ENCODE measurements around the gene ZDHHC7. TPM values are rescaled to one million over a fixed set of nuclear protein-coding genes. Genes with fewer than 3 reads are reported as not detected.

Gene ZDHHC7
- total and polyA plus RNA-seq, 2 of the 8 experiments (the other 6 are each of a cell fraction or from before 2014, with no cell fraction given), result 40.5 to 56.3 TPM

DNA sequence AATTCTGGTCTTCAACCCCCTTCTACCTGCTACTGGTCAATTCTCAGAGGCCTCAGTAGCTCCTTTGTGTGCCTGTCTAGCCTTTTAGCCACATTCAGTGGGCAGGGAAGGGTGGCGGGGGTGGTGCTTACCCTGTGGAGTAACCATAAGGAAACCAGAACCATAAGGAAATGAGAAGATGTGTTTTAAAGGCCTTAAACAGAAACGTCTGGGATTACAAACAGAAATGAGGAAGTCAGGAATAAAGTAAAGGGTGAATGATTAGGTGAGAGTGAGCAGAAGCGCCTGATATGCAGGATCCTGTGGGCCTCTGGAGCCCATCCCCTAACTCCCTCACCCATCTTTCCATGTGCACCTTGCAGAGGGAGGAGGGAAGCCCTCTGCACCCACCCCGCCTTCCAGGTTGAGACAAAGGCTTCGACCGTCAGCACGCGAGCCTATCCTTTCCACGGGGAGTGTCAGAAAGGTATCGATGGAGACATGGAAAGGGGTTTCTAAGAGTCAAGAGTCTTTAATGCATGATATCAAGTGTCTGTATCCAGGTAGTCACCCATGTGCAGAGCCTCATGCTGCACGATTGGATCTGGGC, 36.6 kb upstream of the ZDHHC7 start (continued):
- TF ChIP-seq, protein P1, sequence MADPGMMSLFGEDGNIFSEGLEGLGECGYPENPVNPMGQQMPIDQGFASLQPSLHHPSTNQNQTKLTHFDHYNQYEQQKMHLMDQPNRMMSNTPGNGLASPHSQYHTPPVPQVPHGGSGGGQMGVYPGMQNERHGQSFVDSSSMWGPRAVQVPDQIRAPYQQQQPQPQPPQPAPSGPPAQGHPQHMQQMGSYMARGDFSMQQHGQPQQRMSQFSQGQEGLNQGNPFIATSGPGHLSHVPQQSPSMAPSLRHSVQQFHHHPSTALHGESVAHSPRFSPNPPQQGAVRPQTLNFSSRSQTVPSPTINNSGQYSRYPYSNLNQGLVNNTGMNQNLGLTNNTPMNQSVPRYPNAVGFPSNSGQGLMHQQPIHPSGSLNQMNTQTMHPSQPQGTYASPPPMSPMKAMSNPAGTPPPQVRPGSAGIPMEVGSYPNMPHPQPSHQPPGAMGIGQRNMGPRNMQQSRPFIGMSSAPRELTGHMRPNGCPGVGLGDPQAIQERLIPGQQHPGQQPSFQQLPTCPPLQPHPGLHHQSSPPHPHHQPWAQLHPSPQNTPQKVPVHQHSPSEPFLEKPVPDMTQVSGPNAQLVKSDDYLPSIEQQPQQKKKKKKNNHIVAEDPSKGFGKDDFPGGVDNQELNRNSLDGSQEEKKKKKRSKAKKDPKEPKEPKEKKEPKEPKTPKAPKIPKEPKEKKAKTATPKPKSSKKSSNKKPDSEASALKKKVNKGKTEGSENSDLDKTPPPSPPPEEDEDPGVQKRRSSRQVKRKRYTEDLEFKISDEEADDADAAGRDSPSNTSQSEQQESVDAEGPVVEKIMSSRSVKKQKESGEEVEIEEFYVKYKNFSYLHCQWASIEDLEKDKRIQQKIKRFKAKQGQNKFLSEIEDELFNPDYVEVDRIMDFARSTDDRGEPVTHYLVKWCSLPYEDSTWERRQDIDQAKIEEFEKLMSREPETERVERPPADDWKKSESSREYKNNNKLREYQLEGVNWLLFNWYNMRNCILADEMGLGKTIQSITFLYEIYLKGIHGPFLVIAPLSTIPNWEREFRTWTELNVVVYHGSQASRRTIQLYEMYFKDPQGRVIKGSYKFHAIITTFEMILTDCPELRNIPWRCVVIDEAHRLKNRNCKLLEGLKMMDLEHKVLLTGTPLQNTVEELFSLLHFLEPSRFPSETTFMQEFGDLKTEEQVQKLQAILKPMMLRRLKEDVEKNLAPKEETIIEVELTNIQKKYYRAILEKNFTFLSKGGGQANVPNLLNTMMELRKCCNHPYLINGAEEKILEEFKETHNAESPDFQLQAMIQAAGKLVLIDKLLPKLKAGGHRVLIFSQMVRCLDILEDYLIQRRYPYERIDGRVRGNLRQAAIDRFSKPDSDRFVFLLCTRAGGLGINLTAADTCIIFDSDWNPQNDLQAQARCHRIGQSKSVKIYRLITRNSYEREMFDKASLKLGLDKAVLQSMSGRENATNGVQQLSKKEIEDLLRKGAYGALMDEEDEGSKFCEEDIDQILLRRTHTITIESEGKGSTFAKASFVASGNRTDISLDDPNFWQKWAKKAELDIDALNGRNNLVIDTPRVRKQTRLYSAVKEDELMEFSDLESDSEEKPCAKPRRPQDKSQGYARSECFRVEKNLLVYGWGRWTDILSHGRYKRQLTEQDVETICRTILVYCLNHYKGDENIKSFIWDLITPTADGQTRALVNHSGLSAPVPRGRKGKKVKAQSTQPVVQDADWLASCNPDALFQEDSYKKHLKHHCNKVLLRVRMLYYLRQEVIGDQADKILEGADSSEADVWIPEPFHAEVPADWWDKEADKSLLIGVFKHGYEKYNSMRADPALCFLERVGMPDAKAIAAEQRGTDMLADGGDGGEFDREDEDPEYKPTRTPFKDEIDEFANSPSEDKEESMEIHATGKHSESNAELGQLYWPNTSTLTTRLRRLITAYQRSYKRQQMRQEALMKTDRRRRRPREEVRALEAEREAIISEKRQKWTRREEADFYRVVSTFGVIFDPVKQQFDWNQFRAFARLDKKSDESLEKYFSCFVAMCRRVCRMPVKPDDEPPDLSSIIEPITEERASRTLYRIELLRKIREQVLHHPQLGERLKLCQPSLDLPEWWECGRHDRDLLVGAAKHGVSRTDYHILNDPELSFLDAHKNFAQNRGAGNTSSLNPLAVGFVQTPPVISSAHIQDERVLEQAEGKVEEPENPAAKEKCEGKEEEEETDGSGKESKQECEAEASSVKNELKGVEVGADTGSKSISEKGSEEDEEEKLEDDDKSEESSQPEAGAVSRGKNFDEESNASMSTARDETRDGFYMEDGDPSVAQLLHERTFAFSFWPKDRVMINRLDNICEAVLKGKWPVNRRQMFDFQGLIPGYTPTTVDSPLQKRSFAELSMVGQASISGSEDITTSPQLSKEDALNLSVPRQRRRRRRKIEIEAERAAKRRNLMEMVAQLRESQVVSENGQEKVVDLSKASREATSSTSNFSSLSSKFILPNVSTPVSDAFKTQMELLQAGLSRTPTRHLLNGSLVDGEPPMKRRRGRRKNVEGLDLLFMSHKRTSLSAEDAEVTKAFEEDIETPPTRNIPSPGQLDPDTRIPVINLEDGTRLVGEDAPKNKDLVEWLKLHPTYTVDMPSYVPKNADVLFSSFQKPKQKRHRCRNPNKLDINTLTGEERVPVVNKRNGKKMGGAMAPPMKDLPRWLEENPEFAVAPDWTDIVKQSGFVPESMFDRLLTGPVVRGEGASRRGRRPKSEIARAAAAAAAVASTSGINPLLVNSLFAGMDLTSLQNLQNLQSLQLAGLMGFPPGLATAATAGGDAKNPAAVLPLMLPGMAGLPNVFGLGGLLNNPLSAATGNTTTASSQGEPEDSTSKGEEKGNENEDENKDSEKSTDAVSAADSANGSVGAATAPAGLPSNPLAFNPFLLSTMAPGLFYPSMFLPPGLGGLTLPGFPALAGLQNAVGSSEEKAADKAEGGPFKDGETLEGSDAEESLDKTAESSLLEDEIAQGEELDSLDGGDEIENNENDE (IDR thresholded peaks at IDR 0.05; ENCODE audit: insufficient replicate concordance, low read length), result no peak
- no peak for TF ChIP-seq SRF (IDR thresholded peaks at IDR 0.05; ENCODE audit: low read depth, low read length)
- TF ChIP-seq YY1 (IDR thresholded peaks at IDR 0.05; ENCODE audit: low read depth, low read length), result no peak
- TF ChIP-seq CHD1 (IDR thresholded peaks at IDR 0.05; ENCODE audit: low read depth, low read length), result no peak
- no peak for TF ChIP-seq EP300 (IDR thresholded peaks at IDR 0.05; ENCODE audit: borderline replicate concordance in 1 of 2, low read depth in 2 of 2, low read length in 2 of 2)

All from H1 (cell line).